GM20000 (cell line): ENCODE data around the gene ST7.

Experiments
- DNase-seq: peaks from one replicate; pipeline ENCODE4 v3.0.0; 2012; ENCODE audit warnings: low spot score
- TF ChIP-seq, protein P1 (sequence below): IDR thresholded peaks from 2 replicates; pipeline ENCODE4 v1.5.1; 2012; ENCODE audit warnings: mild to moderate bottlenecking, control low read depth; ENCODE audit errors: extremely low read depth, missing control alignments

Gene ST7

DNA sequence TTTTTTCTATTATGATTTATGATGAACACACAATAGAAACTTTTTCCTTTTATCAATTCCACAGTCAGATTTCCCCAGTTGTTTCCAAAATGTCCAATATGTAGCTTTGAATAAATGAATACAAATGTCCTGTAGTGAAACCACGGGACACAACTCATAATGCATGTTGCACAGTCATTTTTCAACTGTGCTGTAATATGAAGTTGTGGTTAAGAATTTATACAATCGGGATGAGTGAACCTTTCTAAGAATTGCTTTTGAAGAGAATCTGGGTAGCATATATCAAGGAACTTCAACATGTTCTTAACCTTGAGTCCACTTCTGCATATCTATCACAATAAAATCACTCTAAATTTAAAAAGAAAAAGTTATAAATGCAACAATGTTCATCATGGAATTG lies 14.6 kb upstream of the ST7 start:
- TF ChIP-seq, protein P1, sequence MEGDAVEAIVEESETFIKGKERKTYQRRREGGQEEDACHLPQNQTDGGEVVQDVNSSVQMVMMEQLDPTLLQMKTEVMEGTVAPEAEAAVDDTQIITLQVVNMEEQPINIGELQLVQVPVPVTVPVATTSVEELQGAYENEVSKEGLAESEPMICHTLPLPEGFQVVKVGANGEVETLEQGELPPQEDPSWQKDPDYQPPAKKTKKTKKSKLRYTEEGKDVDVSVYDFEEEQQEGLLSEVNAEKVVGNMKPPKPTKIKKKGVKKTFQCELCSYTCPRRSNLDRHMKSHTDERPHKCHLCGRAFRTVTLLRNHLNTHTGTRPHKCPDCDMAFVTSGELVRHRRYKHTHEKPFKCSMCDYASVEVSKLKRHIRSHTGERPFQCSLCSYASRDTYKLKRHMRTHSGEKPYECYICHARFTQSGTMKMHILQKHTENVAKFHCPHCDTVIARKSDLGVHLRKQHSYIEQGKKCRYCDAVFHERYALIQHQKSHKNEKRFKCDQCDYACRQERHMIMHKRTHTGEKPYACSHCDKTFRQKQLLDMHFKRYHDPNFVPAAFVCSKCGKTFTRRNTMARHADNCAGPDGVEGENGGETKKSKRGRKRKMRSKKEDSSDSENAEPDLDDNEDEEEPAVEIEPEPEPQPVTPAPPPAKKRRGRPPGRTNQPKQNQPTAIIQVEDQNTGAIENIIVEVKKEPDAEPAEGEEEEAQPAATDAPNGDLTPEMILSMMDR, result no peak
- no peak for DNase-seq

DNA sequence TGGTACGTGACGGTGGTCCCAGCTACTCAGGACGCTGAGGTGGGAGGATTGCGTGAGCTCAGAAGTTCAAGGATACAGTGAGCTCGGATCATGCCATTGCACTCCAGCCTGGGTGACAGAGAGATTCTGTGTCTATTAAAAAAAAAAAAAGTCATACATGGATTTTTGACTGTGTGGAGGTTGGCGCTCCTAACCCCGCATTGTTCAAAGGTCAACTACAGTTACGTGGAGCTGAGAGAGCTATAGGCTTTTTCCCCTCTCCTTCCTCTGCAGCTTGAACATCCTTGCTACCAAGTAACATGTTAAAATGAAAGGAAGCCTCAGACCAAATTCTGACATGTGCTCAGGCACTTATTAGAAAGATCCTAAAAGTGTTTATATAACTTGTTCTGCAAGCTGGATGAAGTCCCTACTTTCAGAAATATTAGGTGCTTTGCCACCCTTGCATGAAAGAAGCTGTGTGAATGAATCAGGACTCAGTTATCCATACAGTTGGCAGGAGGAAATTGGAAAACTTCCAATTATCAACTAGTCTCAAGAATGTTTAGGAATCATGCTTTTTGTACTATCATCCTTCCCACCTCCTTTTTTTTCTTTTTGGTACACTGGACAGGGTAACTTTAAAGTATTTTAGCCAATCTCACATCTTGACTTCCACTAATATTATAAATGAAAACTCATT lies 12.5 kb upstream of the ST7 start:
- TF ChIP-seq, protein P1, result no peak

DNA sequence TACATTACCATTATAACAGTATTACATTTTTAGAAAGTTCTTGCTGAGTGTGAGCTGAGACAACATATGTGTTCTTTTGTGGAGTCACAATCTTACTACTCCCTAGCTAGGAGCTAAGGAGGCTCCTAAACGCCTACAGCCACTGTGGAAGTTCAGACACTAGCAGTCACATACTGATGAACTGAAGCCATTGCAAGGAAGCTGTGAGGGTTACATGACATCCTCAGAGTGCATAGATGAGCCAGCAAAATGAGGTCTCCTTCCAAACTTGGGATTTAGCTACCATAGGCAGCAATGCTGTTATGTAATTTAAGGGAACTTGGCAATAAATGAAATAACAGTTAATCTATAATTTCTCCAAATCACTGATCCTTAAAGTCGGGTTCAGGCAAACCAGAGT lies 10.8 kb upstream of the ST7 start:
- no peak for DNase-seq
- TF ChIP-seq, protein P1, result no peak

More for the DNA sequence above, 12.5 kb upstream of the ST7 start:
- no peak for DNase-seq

DNA sequence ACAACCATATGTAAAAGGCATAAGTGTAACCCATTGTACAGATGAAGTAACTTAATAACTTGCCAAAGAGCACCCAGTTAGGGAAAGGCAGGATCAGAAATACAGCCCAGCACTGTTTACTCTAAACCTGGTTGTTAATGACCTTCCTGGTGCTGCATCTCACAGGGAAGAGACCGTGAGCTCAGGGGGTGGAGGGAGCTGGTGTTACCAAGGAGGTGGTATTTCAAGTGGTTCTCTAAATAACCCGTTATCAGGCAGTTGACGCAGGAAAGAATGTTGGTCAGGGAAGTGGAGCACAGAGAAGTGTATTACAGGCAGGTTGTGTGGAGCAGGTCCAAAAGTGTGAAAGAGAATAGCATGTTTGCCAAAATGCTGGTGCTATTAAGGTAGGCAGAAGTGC lies 4.4 kb upstream of the ST7 start:
- TF ChIP-seq, protein P1, result no peak
- DNase-seq, result no peak

DNA sequence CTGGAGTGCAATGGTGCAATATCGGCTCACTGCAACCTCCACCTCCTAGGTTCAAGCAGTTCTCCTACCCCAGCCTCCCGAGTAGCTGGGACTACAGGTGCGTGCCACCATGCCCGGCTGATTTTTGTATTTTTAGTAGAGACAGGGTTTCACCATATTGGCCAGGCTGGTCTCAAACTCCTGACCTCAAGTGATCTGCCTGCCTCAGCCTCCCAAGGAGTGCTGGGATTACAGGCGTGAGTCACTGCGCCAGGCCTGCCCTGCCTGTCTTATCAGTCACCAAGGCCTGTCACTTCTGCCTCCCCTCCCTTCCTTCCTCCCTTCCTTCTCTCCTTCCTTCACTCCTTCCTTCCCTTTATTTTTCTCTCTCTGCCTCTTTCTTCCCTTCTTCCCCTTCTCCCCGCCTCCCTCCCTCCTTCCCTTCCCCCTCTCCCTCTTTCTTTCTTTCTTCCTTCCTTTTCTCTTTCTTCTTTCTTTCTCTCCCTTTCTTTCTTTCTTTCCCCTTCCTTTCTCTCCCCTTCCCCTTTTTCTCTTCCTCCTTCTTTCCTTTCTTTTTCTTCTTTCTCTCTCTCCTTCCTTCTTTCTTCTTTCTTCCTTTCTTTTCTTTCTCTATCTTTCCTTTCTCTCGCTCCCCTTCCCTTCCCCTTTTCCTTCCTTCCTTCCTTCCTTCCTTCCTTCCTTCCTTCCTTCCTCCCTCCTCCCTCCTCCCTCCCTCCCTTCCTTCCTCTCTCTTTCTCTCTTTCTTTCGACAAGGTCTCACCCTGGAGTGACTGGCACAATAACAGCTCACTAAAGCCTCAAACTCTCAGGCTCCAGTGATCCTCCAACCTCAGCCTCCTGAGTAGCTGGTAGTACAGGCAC lies 3.1 kb upstream of the ST7 start:
- TF ChIP-seq, protein P1, result no peak
- no peak for DNase-seq

DNA sequence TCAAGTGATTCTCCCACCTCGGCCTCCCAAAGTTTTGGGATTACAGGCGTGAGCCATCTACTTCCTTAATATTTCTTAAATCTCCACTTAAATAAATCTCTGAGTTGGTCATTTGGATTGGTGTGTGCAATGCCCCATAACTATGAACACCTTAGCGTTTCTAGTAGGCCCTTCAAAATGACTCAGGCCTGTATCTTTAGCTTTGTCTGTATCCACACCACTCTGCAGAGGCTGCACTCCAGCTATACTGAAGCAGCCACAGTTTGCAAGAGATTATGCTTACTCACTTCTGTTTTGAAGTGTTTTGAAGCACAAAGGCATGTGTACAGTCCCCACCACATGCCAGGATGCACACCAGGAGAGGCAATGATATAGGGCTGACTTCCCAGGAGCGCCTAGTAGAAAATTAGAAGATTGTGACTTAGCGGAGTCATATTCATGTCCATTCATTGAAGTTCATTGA lies 2.4 kb upstream of the ST7 start:
- TF ChIP-seq, protein P1, result no peak
- no peak for DNase-seq

DNA sequence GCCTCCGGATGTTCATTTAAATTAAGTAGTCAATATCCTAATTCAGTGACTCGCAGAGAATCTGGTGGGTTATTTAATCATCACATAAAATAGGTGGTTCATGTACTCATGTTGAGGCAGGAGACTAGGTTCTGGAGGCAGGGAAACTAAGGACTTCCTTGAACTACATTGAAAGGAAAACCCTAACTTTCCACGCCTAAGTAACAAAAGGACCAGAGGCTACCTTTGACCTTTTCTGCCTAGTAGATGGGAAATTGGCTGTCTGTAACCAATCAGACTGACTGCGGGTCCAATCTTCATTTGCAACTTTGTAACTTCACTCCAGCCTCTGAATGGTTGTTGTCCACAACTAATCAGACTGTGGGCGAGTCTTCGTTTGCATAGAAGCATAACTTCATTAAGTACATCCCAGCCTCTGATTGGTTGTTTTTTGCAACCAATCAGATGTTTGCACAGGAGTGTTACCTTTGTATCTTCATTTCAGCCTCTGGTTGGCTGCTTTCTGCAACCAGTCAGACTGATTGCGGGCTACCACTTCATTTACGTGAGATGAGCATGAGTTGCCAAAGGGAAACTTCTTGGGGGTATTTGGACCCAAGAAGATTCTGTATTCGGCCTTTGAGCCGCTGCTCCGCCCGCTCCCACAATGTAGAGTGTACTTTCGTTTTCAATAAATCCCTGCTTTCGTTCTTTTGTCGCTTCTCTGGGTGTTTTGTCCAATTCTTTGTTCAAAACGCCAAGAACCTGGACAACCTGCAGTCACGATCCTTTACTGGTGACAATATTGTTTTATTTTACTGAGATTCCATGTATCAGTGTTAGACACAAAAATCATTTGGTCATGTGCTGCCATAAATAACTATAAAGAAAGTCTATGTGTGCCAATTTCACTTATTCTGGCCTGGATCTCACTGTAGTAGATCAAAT lies 1.7 kb upstream of the ST7 start:
- DNase-seq, result no peak
- TF ChIP-seq, protein P1, result no peak
